Suprapubic skin (tissue), 4 donors: ENCODE measurements around the gene SAMD4B. TPM values are rescaled to one million over a fixed set of nuclear protein-coding genes. Genes with fewer than 3 reads are reported as not detected.
A peak's percentile ranks its signal among the peaks of the same experiment; 100 is the strongest.

Source experiments
- DNase-seq, 2 donors: peaks; one replicate each; pipeline ENCODE4 v3.0.0-alpha.2; 2019; ENCODE audit warnings: low spot score in 2 of 2
- H3K27ac ChIP-seq: fragments of 200-600 bp; sonication (generic); one replicate; pipeline ENCODE4 v1.5.1; 2019
- H3K27me3 ChIP-seq: fragments of 200-600 bp; sonication (generic); one replicate; pipeline ENCODE4 v1.5.1; 2019
- H3K36me3 ChIP-seq: fragments of 200-600 bp; sonication (generic); one replicate; pipeline ENCODE4 v1.5.1; 2019
- H3K4me1 ChIP-seq: fragments of 200-600 bp; sonication (generic); one replicate; pipeline ENCODE4 v1.5.1; 2019
- H3K4me3 ChIP-seq: fragments of 200-600 bp; sonication (generic); one replicate; pipeline ENCODE4 v1.5.1; 2019; ENCODE audit warnings: mild to moderate bottlenecking
- H3K9me3 ChIP-seq: fragments of 200-600 bp; sonication (generic); one replicate; pipeline ENCODE4 v1.5.1; 2019
- EP300 ChIP-seq: sonication (generic); formaldehyde crosslinking; IDR thresholded peaks from one replicate; pipeline ENCODE4 v1.6.1; 2017; ENCODE audit warnings: antibody characterized with exemption
- POLR2A ChIP-seq, 2 donors: fragments of 450-650 bp; IDR thresholded peaks; one replicate each; pipeline ENCODE4 v1.6.1; 2017; ENCODE audit warnings: antibody characterized with exemption in 2 of 2, mild to moderate bottlenecking in 2 of 2, moderate library complexity in 2 of 2
- POLR2AphosphoS5 ChIP-seq, 3 donors: sonication (generic); formaldehyde crosslinking; IDR thresholded peaks; one replicate each; pipeline ENCODE4 v1.6.1; 2017; ENCODE audit warnings: antibody characterized with exemption in 3 of 3
- WGBS: methylation state at CpG from one replicate; pipeline ENCODE4 v1.1.5; 2018; 5-methylcytosine and 5-hydroxymethylcytosine counted together
- total RNA-seq, 4 donors: library from RNA; depleted of rRNA; stranded (reverse); fragments of >200 nt; gene quantifications; one replicate each; pipeline ENCODE4 v1.1.0, GENCODE V29; 2016
- TF ChIP-seq, protein P1 (sequence below), 2 donors: fragments of 200-600 bp in 1 of 2; fragments of 450-650 bp in 1 of 2; sonication (generic) in 1 of 2; IDR thresholded peaks; one replicate each; pipeline ENCODE4 v1.5.1; 2016 to 2019; ENCODE audit warnings: antibody characterized with exemption in 2 of 2, mild to moderate bottlenecking in 1 of 2, moderate library complexity in 1 of 2

Gene SAMD4B
- total RNA-seq, 4 donors from 2014 or later: 104 to 166 (median 113) TPM

DNA sequence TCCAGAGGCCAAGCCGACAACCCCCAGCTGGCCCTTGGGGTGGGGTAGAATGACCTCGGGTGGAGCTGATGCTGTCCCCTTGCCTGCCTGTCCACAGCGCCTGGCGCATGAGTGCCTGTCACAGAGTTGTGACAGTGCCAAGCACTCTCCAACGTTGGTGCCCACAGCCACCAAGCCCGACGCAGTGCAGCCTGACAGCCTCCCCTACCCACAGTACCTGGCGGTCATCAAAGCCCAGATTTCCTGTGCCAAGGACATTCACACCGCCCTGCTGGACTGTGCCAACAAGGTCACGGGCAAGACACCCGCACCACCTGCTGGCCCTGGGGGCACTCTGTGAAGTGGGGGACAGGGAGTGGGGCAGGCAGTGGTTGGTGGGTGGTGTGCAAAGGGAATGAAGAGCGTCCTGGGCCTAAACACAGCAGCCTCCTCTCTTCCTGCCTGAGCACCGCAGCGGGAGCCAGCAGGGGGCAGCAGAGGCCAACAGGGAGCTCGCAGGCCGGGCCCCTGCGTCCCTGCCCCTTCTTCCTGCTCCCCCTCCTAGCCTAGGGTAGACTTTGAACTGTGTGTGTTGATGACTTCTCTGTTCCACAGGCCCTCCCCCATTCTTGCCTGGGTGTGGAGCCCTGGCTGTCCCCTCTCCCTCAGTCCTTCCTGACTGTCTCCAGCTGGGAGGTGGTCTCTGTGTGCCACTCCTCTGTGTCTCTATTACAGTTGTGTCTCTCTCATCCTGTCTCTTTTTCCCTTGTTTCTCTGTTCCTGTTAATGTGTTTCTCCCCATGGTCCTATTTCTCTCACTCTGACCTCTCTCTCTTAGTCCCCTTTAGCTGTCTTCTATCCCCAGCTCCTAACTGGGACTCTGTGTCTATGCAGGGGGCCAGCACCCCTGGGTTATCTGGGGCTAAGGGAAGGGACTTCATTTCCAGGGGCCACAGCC lies 55.4 kb downstream of the SAMD4B start:
- WGBS: 35% methylated on average over 7 of the region's 17 CpGs
- no peak for TF ChIP-seq EP300
- TF ChIP-seq, protein P1, sequence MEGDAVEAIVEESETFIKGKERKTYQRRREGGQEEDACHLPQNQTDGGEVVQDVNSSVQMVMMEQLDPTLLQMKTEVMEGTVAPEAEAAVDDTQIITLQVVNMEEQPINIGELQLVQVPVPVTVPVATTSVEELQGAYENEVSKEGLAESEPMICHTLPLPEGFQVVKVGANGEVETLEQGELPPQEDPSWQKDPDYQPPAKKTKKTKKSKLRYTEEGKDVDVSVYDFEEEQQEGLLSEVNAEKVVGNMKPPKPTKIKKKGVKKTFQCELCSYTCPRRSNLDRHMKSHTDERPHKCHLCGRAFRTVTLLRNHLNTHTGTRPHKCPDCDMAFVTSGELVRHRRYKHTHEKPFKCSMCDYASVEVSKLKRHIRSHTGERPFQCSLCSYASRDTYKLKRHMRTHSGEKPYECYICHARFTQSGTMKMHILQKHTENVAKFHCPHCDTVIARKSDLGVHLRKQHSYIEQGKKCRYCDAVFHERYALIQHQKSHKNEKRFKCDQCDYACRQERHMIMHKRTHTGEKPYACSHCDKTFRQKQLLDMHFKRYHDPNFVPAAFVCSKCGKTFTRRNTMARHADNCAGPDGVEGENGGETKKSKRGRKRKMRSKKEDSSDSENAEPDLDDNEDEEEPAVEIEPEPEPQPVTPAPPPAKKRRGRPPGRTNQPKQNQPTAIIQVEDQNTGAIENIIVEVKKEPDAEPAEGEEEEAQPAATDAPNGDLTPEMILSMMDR (IDR thresholded peaks at IDR 0.05): peak; percentile 96 to 97
- peak in 2 of 3 donors; percentile 42 to 61 for TF ChIP-seq POLR2AphosphoS5 (IDR thresholded peaks at IDR 0.05)
- TF ChIP-seq POLR2A (IDR thresholded peaks at IDR 0.05): peak in 1 of 2 donors; percentile 20
- no peaks in the 10 kb centered on the region for H3K27me3 ChIP-seq
- H3K4me1 ChIP-seq: peaks cover 56% of the 10 kb centered on the region
- peak overlapping the region; percentile 95 for H3K27ac ChIP-seq
- peak overlapping the region; percentile 9 for H3K4me3 ChIP-seq
- H3K9me3 ChIP-seq: no peaks in the 10 kb centered on the region
- peaks cover 20% of the 10 kb centered on the region for H3K36me3 ChIP-seq
- DNase-seq: peak; percentile 91 to 95

DNA sequence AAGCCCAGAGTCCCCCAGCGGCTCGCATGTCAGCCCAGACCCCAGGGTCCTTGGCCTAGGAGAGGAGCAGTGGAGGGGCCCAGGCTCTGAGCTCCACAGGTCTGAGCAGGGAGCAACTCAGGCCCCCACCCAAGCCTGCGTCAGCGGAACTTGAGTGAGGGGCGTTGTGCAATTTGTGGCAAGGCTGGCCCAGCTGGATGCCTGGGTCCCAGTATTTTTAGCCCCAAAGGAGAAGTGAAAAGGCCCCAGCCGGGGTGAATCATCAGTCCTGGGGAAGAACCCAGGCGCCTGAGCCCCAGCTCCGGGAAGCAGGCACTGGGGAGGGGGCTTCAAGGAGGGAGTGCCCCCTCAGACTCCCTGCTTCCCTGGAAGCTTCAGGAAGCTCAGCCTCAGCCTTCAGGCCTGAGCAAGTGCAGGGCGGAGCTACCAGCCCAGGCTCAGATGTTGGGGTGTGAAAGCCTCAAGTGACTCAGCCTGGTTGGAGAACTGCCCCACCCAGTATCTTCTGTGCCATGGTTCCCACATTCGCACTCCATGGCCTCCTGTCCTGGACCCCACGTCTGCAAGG lies 56.2 kb downstream of the SAMD4B start:
- Histone ChIP-seq H3K4me1 (peaks cover 62% of the 10 kb centered on the region), H3K4me3 (peak overlapping the region; percentile 9), H3K27me3 (no peaks in the 10 kb centered on the region), H3K27ac (peak overlapping the region; percentile 95), H3K36me3 (peaks cover 18% of the 10 kb centered on the region), H3K9me3 (no peaks in the 10 kb centered on the region)
- WGBS: 31% methylated on average over 11 of the region's 11 CpGs
- peak; percentile 92 to 95 for DNase-seq
- no peak for TF ChIP-seq POLR2A (IDR thresholded peaks at IDR 0.05)
- TF ChIP-seq POLR2AphosphoS5 (IDR thresholded peaks at IDR 0.05): peak; percentile 25 to 41 (median 35)
- no peak for TF ChIP-seq EP300
- TF ChIP-seq, protein P1 (IDR thresholded peaks at IDR 0.05): no peak

DNA sequence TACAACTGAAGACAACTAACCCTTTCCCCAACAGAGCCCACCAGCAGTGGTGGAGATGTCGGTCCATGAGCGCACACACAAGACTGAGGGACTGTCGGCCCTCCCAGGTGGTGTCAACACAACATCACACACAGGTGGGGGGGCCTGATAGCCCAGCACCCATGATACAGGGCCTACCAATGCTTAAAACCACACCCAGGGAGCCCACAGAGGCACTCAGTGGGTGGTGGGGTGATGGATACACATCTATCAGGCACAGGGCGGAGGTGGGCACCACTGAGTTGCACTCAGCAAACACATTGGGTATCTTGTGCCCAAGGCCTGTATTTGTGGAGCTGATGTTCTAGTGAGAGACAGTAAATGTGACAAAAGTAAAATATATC lies 57.4 kb downstream of the SAMD4B start:
- H3K27me3 ChIP-seq: no peaks in the 10 kb centered on the region
- H3K36me3 ChIP-seq: peaks cover 8% of the 10 kb centered on the region
- WGBS: 86% methylated on average over 4 of the region's 4 CpGs
- peak overlapping the region; percentile 95 for H3K27ac ChIP-seq
- no peak for TF ChIP-seq POLR2AphosphoS5 (IDR thresholded peaks at IDR 0.05)
- no peak for TF ChIP-seq EP300
- no peak for TF ChIP-seq POLR2A (IDR thresholded peaks at IDR 0.05)
- TF ChIP-seq, protein P1 (IDR thresholded peaks at IDR 0.05): no peak
- no peak overlapping the region for H3K4me3 ChIP-seq
- DNase-seq: no peak
- H3K4me1 ChIP-seq: peaks cover 71% of the 10 kb centered on the region
- no peaks in the 10 kb centered on the region for H3K9me3 ChIP-seq

DNA sequence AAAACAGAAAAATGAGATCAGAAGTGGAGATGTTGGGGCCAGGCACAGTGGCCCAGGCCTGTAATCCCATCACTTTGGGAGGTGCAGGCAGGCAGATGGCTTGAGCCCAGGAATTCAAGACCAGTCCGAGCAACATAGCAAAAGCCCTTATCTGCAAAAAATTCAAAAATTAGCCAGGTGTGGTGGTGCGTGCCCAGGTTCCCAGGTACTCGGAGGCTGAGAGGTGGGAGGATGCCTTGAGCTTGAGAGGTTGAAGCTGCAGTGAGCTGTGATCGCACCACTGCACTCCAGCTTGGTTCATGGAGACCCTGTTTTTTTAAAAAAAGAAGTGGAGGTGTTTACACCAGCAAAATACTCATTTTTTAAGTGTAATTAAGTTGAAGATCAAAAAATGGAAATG lies 57.8 kb downstream of the SAMD4B start:
- WGBS: 75% methylated on average over 4 of the region's 4 CpGs
- DNase-seq: no peak
- Histone ChIP-seq H3K4me3 (no peak overlapping the region), H3K9me3 (no peaks in the 10 kb centered on the region), H3K36me3 (peaks cover 5% of the 10 kb centered on the region), H3K4me1 (peaks cover 75% of the 10 kb centered on the region), H3K27me3 (no peaks in the 10 kb centered on the region), H3K27ac (peak overlapping the region; percentile 95)
- no peak for TF ChIP-seq POLR2A (IDR thresholded peaks at IDR 0.05)

DNA sequence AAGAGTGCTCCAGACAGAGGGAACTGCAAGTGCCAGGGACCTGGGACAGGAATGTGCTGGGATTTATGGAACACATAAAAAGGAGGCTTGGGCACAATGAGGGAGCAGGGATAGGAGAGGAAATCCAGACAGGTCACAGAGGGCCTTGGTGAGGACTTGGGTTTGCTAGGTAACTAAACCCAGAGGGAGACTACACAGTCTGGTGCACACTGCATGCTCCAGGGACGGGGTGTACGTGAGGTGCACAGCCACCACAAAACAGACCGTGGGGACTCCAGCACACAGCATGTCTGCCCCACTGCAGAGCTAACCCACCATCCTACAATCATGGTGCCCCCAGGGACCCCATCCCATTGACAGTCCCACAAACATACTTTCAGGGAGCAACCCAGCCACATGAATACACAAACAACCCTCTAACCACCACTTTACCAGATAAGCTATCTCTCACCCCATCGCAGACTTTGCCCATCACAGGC lies 58.9 kb downstream of the SAMD4B start:
- TF ChIP-seq POLR2A (IDR thresholded peaks at IDR 0.05): no peak
- TF ChIP-seq, protein P1 (IDR thresholded peaks at IDR 0.05): no peak
- TF ChIP-seq POLR2AphosphoS5 (IDR thresholded peaks at IDR 0.05): no peak
- TF ChIP-seq EP300: no peak
- DNase-seq: no peak
- peak overlapping the region; percentile 100 for H3K27ac ChIP-seq
- no peak overlapping the region for H3K4me3 ChIP-seq
- WGBS: 73% methylated on average over 4 of the region's 4 CpGs
- peaks cover 85% of the 10 kb centered on the region for H3K4me1 ChIP-seq
- no peaks in the 10 kb centered on the region for H3K27me3 ChIP-seq
- H3K9me3 ChIP-seq: no peaks in the 10 kb centered on the region
- peaks cover under 1% of the 10 kb centered on the region for H3K36me3 ChIP-seq
